ENCODE measurements around the gene GPR17.

The GPR17 gene

GRCh38 chr2:127654838-127655175, 8.9 kb downstream of the GPR17 start:
- DNase-seq (ENCODE audit: low spot score): no peak

DNA sequence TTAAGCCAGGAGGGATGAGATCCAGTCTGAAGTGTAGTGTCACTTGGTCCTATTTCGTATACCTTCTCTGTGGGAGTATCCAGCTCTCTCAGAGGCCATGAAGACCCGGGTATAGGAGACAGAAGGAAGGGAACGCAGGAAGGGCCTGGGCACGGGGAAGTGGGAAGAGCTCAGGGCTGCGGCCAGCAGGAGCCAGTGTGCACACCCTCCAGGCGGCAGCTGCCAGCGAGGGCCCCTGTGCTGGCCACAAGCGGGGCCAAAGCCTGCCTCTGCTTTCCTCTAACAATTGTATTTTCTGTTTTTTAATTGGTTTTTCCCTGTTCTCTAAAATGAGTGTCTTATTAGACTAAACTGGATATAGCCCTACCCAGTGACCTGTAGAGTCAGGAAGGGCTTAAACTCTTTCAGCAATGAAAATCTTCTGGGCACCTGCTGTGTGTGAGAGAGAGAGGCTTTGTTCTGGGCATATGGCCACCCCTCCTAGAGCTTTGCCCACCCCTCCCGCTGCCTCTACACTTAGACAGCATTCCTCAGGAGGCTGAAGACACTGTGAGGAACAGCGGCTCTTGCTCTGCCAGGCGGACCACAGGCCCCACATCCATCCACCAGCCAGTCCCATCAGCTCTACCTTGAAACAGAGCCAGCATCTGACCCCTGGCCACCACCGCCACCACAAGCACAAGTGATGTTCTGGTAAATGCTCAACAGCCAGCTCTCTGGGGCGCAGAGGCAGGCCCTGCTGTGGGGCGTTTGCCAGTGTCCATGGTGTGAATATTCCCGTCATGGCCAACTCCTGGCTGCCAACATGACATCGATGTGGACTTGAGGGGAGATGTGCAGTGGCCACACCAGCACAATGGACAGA, 9.5 kb downstream of the GPR17 start:
- no peak for DNase-seq (ENCODE audit: low spot score)

- no peak for DNase-seq (ENCODE audit: low spot score)
Observed at GRCh38 chr2:127656569-127657231, 10.7 kb downstream of the GPR17 start.

DNA sequence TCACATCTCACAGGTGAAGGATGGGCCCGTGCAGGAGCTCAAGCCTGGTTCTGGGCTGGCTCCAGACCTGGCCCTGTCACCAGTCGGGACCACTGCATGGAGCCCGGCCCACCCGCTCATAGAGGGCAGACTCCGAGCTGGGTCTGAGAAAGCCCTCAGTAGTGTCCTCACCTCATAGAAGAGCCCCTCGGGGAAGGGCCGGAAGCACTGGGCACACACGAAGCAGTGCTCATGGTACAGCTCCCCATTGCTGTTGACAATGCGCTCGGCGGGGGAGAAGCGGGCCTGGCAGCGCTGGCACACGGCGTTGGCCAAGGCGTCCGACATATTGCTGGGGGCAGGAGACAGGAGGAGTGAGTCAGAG, 11.3 kb downstream of the GPR17 start:
- DNase-seq (ENCODE audit: low spot score): no peak

DNA sequence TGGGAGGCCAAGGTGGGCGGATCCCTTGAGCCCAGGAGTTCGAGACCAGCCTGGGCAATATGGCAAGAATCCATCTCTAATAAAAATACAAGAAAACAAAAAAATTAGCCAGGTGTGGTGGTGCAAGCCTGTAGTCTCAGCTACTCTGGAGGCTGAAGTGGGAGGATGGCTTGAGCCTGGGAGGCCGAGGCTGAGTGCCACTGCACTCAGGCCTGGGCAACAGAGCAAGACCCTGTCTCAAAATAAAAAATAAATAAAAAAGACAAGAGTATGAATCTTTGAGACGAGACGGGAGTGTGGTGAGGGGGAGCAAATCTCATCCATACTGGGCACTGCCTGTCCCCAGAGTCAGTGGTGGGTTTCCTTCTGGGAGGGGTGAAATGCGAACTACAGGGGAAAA, 12.2 kb downstream of the GPR17 start:
- DNase-seq (ENCODE audit: low spot score): no peak

DNA sequence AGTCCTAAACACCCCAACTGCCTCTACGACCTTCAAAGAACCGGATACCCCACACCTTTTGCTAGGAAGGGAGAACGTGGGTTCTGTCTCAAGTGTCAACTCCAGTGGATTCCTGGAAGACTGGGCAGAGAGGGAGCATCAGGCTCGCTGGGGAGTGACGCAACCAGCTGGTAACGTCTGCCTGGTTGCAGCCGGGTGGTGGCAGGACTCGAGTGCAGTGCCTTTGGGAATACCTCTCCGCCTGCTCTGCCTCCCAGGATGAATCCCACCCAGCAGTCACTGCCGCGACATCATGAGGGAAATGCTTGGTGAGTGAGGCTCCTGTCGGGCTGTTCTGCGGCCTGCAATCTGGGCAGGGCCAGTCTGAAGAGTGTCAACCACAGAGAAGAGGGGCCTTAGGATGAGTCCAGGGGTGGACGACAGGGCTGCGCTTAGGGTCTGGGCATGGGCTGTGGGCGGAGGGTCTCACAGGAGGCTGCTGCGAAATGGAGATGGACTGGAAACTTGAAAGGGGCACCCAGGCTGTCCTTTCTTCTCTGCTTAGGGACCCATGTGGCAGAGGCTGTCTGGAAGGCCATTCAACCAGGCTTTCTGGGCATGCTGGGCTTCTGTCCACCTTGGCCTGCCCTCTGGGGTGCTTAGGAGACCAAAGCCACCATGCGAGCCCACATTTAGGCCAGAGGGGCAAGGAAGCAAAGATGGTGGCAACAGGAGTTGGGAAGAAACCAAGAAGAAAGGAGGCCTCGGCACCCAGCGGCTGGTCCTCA, 12.9 kb downstream of the GPR17 start:
- DNase-seq (ENCODE audit: low spot score): no peak

DNA sequence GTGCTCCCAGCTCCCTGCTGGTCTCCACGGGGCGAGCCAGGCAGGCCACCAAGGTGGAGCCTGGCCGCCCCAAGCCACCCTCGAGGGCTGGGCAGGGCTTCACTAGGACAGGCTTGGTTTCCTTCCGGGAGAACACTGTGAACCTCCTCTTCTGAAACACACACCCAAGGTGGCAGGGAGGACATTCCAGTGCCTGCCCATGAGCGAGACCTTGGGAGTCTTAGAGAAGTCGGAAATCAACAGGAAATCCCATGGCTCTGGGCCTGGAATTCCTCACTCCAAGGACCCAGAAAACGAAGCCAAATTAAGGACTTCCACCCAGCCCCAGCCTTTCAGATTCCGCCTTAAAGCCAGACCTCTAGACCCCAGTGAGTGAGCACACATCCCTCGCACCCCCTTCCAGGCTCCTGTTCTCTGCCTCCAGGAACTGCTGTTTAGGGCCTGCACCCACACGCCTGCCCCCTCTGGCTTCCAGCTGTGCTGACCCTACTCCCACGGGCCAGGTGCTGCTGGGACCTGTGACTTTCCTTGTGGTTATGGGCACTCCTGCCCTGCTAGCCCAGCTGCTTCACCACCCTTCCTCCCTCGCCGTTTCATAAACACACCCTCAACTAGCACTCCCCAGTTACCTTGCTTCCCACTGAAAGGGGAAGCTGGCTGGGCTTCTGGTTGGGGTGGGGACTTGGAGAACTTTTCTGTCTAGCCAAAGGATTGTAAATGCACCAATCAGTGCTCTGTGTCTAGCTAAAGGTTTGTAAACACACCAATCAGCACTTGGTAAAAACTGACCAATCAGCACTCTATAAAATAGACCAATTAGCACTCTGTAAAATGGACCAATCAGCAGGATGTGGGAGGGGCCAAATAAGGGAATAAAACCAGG, 13.7 kb downstream of the GPR17 start:
- no peak for DNase-seq (ENCODE audit: low spot score)

DNA sequence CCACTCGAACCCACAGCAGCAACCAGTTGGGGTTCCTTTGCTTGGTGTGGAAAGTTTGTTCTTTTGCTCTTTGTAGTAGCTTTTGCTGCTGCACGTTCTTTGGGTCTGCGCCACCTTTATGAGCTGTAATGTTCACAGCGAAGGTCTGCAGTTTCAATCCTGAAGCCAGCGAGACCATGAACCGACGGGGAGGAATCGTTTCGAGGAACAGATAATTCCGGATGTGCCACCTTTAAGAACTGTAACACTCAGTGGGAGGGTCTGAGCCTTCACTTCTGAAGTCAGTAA, 14.3 kb downstream of the GPR17 start:
- DNase-seq (ENCODE audit: low spot score): no peak

GRCh38 chr2:127661072-127661649, 15.2 kb downstream of the GPR17 start:
- DNase-seq (ENCODE audit: low spot score): no peak

GRCh38 chr2:127661949-127662510, 16.1 kb downstream of the GPR17 start:
- no peak for DNase-seq (ENCODE audit: low spot score)

DNA sequence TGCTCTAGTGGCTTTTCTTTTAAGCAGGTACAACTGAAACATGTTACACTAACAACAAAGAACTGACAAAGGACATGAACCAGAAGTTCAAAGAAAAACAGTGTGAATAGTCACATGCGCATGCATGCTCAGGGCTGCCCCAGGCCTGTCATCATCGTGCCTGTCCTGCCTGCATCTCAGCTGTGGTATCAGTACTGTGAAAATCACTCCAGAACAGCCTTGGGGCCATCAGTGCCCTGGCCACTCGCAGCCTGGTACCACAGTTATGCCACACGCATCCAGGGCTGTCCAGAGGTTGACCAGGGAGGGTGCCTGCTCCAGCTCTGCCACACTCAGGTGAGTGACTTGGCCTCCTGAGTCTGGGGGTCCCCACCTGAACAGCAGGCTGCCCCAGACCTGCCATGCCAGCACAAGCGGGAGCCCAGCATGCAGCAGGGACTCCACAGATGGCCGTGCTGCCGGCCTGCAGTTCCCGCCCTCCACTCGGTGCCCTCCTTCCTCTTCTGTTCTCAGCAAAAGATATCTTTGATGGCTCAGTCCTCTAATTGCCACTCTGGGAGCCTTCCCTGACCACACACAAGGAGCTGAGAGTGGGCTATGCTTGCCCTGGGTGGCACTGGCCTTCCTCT, 17.1 kb downstream of the GPR17 start:
- no peak for DNase-seq (ENCODE audit: low spot score)

- DNase-seq (ENCODE audit: low spot score): no peak
Observed at GRCh38 chr2:127663566-127664064, 17.7 kb downstream of the GPR17 start.

GRCh38 chr2:127664065-127664894, 18.3 kb downstream of the GPR17 start:
- DNase-seq (ENCODE audit: low spot score): no peak

DNA sequence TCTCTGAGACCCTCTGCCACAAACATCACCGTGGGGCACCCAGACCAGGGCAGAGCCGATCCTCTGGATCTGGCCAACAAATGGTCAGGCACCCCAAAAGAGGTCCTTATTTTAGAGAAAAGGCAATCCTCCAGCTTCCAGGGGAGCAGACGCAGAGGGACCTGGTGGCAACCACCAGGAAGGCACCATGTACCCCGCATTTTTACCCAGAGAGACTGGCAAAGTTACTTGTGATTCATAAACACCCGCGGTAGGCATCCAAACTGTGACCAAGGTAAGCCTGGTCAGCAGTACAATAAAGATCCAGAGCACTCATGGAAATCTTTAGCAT, 18.9 kb downstream of the GPR17 start:
- DNase-seq (ENCODE audit: low spot score): no peak

DNA sequence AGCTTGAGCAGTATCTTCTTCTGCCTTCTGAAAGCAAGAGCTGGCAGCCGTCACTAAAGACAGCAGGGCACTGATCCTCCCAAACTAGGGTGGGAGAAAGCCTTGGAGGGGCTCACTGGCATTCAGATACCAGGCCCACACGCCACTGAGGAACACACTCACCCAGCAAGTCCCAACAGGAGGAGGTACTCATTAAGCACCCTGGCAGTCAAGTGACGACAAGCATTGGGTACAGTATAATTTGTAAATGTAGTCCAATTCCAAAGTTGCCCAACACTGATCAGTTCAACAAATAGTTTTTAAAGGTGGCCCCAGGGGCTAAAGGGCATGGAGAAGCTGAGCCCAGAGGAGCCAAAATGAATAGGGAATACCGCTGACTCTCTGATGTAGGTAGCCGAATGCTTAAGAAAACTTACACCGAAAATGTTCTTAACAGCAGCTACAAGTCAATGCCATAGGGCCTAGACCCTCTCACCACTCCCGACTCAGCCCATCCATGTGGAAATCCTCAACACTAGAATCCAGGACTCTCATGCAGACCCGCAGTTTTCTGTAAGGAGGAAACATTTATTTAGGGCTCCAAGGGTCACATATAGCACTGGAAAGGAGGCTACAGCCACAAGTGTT, 19.4 kb downstream of the GPR17 start:
- DNase-seq (ENCODE audit: low spot score): no peak

GRCh38 chr2:127669056-127669455, 23.1 kb downstream of the GPR17 start:
- DNase-seq (ENCODE audit: low spot score): no peak

- no peak for DNase-seq (ENCODE audit: low spot score)
Observed at GRCh38 chr2:127670055-127670956, 24.4 kb downstream of the GPR17 start.

DNA sequence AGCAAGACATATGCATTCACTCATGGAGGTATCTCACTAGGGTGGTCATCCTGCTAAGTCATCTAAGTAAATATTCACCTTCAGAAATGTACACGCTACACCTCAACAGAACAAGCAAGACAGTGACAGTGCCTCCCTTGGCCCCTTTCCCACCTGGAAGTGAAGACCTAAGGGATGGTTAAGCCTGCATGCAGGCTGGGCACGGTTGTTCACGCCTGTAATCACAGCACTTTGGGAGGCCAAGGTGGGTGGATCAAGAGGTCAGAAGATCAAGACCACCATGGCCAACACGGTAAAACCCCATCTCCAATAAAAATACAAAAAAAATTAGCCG, 25.0 kb downstream of the GPR17 start:
- no peak for DNase-seq (ENCODE audit: low spot score)

Data from COLO829 (cell line).